Measurements from ENCODE around the gene PGS1.

- TF ChIP-seq TAF1 (IDR thresholded peaks at IDR 0.05; ENCODE audit: borderline replicate concordance, low read depth, low read length), result no peak
- no peak for TF ChIP-seq POLR2A (IDR thresholded peaks at IDR 0.05; ENCODE audit: low read depth, low read length)
Observed at GRCh38 chr17:78431692-78431958, 53.2 kb downstream of the PGS1 start.

Data from GM12892 (cell line).